HG03460 (cell line): ENCODE measurements around the gene ARAP1.
A peak's percentile ranks its signal among the peaks of the same experiment; 100 is the strongest.

Experiments
- ATAC-seq: cut with Tn5 transposase; IDR thresholded peaks from one replicate; pipeline ENCODE4 v1.9.1; 2021; ENCODE audit not compliant: unreplicated experiment

Gene ARAP1

DNA sequence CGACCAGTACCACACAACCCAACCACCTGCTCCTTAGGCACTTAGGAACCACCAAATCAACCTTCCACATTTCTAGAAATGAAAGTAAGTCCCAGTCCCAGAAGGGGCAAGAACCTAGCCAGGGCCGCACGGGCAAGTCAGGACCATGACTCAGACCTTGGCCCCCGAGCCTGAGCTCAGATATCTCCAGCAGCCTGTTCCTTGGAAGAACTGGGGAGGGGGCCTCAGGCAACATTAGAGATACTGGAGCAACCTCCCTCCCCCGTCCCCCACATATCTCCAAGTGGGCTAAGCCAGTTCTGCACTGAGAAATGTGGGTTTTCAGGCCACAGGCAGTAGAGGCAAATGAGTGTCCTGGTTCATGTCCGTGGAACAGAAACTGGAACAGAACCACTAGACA is 7.7 kb downstream of the ARAP1 start:
- ATAC-seq, result no peak

DNA sequence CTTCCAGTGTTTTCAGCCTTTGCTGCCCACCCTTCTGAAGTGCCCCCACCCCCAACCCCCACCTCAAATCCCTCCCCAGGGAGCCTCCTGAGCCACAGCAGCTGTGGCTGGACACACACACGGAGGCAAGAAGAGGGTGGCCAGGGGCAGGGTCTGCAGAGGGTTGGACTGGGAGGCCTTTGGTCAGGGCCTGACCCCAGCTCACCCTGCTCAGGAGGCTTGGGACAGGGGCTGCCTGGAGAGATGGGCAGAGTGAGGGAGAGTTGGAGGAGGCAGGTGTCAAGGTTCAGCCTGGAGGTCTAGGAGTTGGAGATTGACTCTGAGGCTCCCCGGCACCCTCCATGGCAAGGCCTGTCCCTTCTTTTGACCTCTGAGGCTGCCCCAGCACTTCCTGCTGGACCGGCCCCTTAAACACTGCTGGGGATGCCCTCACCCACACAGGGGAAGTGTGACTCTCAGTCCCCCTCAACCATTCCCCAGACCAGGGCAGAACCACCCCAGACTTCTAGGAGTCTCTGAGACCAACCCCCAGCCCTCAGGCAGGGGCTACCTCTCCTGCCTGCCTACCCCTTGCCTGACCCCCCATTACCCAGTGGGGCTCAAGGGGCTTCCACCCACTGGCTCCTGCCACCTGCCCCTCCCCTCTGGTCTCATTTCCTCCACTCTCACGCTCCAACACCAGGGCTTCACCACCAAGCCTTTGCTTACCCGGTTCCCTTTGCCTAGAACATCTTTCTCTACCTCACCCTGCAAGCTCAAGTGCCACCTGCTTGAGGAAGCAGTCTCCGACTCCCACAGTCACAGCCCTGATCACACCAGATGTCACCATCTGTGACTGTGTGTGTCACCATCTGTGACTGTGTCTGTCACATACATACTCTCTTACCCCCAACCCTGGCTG is 8.6 kb downstream of the ARAP1 start:
- ATAC-seq, result peak; percentile 62

GRCh38 chr11:72742513-72743320 is 9.5 kb downstream of the ARAP1 start:
- ATAC-seq, result no peak

DNA sequence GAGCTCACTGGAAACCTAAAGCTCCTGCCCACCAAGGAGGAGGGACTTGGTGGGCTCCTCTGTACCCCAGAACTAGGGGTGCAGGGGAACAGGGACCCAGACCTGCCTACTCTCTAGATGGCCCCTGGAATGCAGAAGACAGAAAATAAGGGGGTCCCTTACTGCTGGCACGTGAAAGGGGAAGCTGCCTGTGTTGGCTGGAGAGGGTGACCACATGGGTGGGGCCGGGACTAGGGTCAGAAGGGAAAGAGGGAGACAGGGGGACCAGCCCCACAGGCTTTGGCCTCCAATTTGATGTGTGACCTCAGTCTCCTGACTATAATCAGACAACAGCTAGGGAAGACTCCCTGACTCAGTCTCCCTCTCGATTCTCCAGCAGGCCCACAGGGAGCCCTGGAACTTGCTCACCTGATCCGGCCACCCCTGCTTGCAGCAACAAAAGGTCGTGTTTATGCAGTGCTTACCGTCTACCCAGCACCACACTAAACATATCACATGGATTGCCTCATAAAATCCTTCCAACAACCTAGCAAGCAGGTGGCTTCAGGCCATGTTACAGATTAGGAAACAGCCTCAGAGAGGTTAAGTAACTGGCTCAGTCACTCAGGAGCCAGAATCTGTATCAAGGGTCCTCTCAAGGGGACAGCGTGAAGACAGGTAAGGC is 10.2 kb downstream of the ARAP1 start:
- ATAC-seq, result no peak

- no peak for ATAC-seq
Observed at GRCh38 chr11:72741429-72741833, 10.8 kb downstream of the ARAP1 start.

DNA sequence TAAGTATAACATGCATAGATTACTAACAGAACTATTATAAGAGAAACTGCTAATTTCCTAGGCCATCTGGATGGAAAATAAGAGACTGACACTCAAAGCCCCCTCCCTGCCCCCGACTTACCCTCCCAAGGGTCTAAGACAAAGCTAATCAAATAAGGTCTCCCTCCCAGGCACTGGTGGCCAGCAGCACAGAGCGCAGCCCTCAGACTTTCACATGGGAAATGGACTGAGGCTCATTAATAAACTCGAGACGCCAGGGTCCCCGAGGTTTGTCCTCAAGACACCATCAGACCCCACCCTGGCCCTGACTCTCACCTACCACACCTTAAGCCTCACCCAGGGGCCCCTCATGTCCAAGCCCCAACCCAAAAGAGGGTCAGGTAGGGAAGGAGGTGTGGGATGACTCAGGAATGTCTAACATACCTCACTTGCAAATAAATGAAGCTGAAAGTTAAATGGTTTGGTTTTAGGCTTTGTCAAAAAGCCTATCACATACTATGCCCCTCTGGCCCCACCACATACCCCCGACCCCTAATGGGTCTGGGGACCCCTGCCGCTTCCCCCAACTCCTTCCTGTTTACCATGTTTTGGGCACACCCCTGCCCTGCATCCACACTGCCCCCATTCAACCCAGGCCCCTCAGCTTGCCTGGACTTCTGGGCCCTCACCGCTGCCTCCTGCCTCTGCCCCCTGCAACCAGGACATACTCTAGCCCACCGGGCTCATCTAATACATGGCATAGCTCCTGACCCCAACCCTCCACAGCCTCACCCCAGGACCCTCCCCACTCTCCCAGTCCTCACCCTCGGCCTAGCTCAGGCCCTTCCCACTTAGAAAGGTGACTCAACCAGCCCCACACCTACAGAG is 11.4 kb downstream of the ARAP1 start:
- ATAC-seq, result no peak

DNA sequence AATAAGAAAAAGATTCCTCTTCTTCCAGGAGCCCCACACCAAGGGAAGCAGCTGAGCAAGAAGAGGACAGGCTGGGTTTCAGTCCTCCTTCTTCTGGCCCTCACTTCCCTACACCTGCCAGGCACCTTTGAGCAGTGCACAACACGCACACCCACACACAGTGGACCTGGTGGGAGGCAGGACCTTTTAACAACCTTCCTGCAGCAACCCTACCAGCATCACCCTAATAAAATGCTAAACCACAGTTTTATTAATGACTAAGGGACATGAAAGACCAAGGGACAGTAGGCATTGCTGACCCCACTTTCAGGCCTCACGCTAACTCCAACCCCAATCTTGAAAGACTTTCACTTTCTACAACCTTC is 12.2 kb downstream of the ARAP1 start:
- no peak for ATAC-seq

GRCh38 chr11:72739240-72740059 is 12.8 kb downstream of the ARAP1 start:
- ATAC-seq, result no peak

DNA sequence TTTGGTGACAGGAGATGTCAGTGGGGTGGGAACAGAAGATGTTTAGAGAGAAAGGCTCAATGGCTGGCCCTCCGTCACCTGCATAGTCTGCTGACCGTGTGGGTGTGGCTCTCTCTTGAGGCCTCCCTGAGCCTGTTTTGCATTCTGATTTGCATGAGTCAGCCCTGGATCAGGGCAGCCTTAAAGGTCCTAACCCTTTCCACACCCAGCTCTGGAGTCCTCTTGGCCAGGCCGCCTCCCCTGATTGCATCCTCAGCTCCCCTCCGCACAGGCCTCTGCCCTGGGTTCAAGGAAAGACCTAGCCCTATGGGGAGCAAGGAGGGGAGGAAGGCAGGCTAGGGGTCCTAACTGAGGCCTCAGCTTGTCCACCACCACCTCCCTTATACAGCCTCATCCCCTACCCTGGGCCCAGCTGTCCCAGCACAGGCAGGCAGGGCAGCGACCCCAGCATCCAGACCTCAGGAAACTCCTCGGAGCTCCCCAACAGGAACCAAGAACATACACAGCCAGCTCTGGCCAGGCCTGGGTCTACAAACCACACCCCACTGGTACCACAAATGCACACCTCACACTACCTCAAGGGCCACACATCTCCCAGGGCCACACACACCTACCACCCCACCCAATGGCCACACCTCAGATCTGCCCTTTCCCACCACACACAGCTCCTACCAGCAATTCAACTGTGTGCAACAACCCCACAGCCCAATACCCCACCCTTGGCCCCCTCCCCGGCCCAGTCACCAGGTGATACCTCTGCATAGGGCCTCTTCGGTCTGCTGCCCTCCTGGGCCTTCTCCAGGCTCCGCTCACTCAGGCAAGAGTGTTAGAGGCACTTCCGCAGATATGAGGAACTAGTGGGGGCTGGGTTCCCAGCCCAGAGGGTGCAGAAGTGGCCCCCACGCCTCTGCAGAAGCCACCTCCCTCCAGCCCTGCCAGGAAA is 13.7 kb downstream of the ARAP1 start:
- peak; percentile 40 for ATAC-seq

GRCh38 chr11:72737336-72737735 is 14.9 kb downstream of the ARAP1 start:
- no peak for ATAC-seq

DNA sequence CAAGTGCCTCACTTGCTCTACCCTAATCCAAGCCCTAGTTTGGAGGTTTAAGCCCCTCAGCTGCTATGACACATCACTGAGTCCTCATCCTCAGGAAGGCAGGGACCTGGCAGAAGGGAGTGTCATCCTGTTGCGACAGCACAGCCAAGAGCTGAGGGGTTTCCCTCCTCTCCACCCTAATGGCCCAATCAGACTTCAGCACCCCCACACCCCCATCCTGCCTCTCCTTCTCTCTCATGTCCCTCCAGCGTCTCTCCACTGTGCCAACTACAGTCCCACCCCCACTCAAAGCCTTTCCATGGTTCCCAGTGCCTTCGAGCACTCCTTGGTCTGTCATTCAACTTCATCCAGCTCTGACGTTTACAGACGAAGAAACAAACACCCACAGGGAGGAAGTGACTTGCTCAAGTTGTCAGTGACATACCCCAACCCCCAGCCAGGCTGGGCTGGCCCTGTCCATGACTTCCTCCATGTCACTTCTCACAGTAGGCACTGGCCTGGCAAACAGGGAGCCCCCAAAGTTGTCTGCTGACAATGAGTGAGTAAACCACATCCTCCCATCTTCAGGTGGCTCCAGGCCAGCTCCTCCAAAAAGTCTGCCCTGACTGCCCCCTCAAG is 15.6 kb downstream of the ARAP1 start:
- no peak for ATAC-seq

GRCh38 chr11:72735495-72736027 is 16.6 kb downstream of the ARAP1 start:
- no peak for ATAC-seq

DNA sequence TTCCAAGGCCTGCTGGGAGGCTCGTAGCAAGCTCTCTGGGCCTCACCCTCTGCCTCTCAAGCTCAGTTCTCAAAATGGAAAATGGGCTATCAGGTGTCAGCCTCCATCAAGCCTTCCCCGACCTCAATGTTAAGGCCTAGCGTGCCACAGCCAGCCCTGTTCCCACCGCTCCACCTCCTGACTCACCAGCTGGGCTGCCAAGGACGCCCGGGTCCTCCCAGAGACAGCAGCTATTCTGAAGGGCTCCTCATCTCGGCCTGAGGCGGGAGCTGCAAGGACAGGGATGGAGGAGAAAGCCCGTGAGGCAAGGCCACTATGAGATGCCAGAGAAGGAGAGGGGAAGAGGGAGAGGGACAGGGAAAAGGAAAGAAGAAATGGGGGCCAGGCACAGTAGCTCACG is 19.9 kb downstream of the ARAP1 start:
- ATAC-seq, result no peak

DNA sequence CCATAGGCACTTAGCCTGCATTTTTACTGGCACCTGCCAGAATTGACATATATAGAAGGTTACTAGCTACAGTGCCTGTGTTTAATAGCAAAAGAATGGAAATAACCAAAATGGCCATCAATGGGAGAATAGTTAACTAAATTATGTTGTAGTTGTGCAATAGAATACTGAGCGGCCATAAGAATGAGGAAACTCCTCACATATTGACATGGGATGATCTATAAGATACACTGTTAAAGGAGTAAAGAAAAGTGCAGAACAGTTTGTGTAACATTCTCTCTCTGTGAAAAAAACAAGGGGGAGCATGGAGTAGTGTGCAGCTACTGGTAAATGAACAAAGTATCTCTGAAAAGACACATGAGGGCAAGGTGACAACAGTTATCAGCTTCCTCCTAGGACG is 21.5 kb downstream of the ARAP1 start:
- no peak for ATAC-seq

DNA sequence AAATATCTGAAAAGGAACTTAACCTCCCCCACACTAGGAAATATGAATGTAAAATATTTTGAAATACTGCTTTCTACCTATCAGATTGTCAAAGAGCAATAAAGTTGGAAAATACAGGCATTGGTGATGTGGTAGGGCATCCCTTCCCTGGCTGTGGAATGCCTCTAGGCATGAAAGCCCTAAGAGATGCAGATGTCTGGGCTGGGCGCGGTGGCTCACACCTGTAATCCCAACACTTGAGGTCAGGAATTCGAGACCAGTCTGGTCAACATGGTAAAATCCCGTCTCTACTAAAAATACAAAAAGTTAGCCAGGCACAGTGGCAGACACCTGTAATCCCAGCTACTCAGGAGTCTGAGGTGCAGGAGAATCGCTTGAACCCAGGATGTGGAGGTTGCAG is 22.0 kb downstream of the ARAP1 start:
- no peak for ATAC-seq

DNA sequence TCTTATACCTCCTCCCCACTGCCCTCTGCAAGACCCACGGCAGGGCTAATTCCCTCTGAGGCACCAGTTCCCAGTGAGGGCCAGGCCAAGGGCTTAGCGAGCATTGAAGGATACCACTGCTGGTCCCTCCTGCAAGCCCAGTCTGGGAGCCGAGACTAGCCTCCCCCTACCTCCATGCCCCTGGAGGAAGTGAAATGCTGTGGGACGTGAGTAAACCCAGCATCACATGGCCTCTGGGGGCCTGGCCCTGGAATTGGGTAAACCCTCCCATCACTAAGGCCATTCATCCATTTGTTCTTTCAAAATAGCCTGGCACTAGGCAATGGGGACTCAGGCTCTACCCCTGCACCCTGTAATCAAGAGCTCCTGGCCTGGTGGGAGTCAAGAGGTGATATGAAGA is 24.7 kb downstream of the ARAP1 start:
- ATAC-seq, result no peak

DNA sequence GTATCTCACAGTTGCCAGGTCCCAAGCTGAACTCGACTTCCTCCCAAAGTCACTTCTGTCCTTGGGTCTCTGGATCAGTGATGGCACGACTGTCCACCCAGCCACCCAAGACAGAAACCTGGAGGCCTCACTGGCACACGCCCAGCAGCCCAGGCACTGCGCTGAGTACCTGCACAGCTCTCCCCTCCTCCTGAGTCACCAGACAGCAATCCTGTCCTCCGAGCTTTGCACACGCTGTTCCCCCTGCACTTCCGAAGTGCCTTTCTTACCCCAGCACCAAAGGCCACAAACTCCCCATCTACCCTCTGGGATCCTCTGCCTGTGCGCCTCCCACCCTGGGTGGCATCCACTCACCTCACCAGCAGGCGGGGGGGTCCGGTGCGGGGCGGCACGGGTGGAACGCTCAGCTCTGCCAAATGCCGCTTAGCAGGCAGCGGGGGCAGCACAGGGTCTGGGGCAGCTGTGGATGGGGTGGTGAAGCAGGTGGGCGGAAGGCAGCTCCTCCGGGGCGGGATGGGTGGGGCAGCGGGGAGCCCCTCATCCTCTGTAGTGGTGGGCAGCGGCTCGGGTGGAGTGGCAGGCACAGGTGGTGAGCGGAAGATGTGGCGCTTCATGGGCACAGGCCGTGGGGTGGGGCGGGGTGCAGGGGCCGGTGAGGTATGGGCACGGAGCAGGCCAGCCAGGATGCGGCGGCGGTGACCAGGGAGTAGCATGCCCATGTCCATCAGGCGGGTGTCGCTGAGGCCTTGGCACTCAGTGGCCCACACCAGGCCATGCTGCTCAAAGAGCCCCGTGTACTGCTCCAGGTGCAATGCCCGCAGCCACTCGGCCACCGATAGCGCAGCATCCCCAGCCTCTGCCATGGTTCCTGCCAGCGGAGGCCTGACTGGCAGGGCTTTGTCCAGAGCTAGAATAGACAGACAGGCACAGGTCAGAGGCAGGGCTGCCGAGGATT is 25.7 kb downstream of the ARAP1 start:
- ATAC-seq, result no peak
